Iris pigment epithelial cell (primary cell): ENCODE results near the gene CEND1.
A peak's percentile ranks its signal among the peaks of the same experiment; 100 is the strongest.

Experiments
- DNase-seq: peaks from one replicate; pipeline ENCODE4 v3.0.0-alpha.2; 2011; ENCODE audit warnings: low read depth

CEND1 gene

GRCh38 chr11:827146-827896, 37.4 kb upstream of the CEND1 start:
- DNase-seq = no peak

- no peak for DNase-seq
These were observed 36.9 kb upstream of the CEND1 start for GRCh38 chr11:826836-827145.

- no peak for DNase-seq
These were observed 36.3 kb upstream of the CEND1 start for GRCh38 chr11:826227-826621.

- no peak for DNase-seq
These were observed 35.7 kb upstream of the CEND1 start for GRCh38 chr11:825366-826226.

- no peak for DNase-seq
These were observed 35.1 kb upstream of the CEND1 start for GRCh38 chr11:824942-825341.

- DNase-seq = no peak
These were observed 34.5 kb upstream of the CEND1 start for GRCh38 chr11:824292-824880.

GRCh38 chr11:823441-824291, 33.8 kb upstream of the CEND1 start:
- no peak for DNase-seq

- DNase-seq = no peak
These were observed 31.9 kb upstream of the CEND1 start for GRCh38 chr11:821512-822371.

GRCh38 chr11:820655-821511, 31.0 kb upstream of the CEND1 start:
- DNase-seq = no peak

GRCh38 chr11:819943-820649, 30.2 kb upstream of the CEND1 start:
- peak; percentile 65 for DNase-seq

GRCh38 chr11:819129-819931, 29.4 kb upstream of the CEND1 start:
- DNase-seq = peak; percentile 81

- no peak for DNase-seq
These were observed 28.7 kb upstream of the CEND1 start, which contains the start of gene PNPLA2 for GRCh38 chr11:818396-819128. Gene PNPLA2, plus strand, starts transcription at chr11:818914. Its CDS starts 805 bp downstream, at chr11:819719.

- no peak for DNase-seq
These were observed 26.5 kb upstream of the CEND1 start for GRCh38 chr11:816433-816779.

GRCh38 chr11:815675-816432, 26.0 kb upstream of the CEND1 start:
- no peak for DNase-seq

- DNase-seq = no peak
These were observed 23.7 kb upstream of the CEND1 start for GRCh38 chr11:813456-814096.

- DNase-seq = no peak
These were observed 23.2 kb upstream of the CEND1 start for GRCh38 chr11:813072-813455.

GRCh38 chr11:812390-812789, 22.5 kb upstream of the CEND1 start:
- DNase-seq = no peak
